HCT116 (cell line): ENCODE measurements around the gene IRAK2. TPM values are rescaled to one million over a fixed set of nuclear protein-coding genes. Genes with fewer than 3 reads are reported as not detected.

Experiments
- ATAC-seq: fragments of 200-7000 bp; cut with Tn5 transposase; 2 replicates; pipeline ENCODE4 v1.9.1; 2020; ENCODE audit warnings: mild to moderate bottlenecking, moderate library complexity
- BruUV-seq: library from RNA; stranded (reverse); fragments of 400-500 nt; replicated peaks from 2 replicates; lab custom pipeline; 2021; lab: Mats Ljungman, UMichigan
- CTCF ChIA-PET: fragments of 300-600 bp; sonication (Branson Sonifier 250); formaldehyde crosslinking; loops from one replicate; lab custom pipeline; 2021; ENCODE audit warnings: antibody characterized with exemption; lab: Charles Lee
- POLR2A ChIA-PET: fragments of 300-600, 350-600 bp; sonication (Branson Sonifier 250); formaldehyde crosslinking; loops from one replicate; lab custom pipeline; 2021; ENCODE audit warnings: antibody characterized with exemption; lab: Charles Lee
- RAD21 ChIA-PET, 2 experiments: fragments of 300-600 bp; sonication (Branson Sonifier 250); formaldehyde crosslinking; loops; one replicate each; lab custom pipeline; 2023; ENCODE audit warnings: low total read pairs in 2 of 2; ENCODE audit not compliant: uncharacterized antibody in 2 of 2, unreplicated experiment in 2 of 2, low non-redundant PET in 1 of 2; lab: Charles Lee
- DNase-seq: peaks from one replicate; pipeline ENCODE4 v3.0.0-alpha.2; 2010; ENCODE audit warnings: low read depth, low spot score
- H2AFZ ChIP-seq: fragments of 200-600 bp; shearing (Covaris generic), sonication (generic); 2 replicates; pipeline ENCODE4 v1.6.1; 2017; ENCODE audit warnings: low read depth, mixed run types, mixed read lengths, antibody characterized with exemption, low read length; ENCODE audit not compliant: poor library complexity, severe bottlenecking
- H3K27ac ChIP-seq: 2 replicates; pipeline ENCODE4 v1.5.1; 2012; ENCODE audit warnings: low read depth, low read length
- H3K27me3 ChIP-seq: fragments of 200-600 bp; sonication (generic); 2 replicates; pipeline ENCODE4 v1.6.1; 2016; ENCODE audit warnings: mixed run types, low read length, mixed read lengths; ENCODE audit not compliant: insufficient read depth
- H3K36me3 ChIP-seq, 2 experiments: fragments of 200-500 bp in 1 of 2; fragments of 200-600 bp in 1 of 2; sonication (Bioruptor generic) in 1 of 2; sonication (generic) in 1 of 2; 2 replicates each; pipeline versions ENCODE4 v1.5.1 to v1.6.1; 2014 to 2016; ENCODE audit warnings: low read length in 2 of 2, inconsistent platforms in 1 of 2, mixed read lengths in 1 of 2, mixed run types in 1 of 2; ENCODE audit not compliant: insufficient read depth in 2 of 2, control insufficient read depth in 1 of 2
- H3K4me1 ChIP-seq, 2 experiments: fragments of 200-600 bp in 1 of 2; sonication (generic) in 1 of 2; 2 replicates each; pipeline versions ENCODE4 v1.5.1 to v1.6.1; 2012 to 2017; ENCODE audit warnings: low read length in 2 of 2, inconsistent platforms in 1 of 2, mild to moderate bottlenecking in 1 of 2, mixed read lengths in 1 of 2, mixed run types in 1 of 2, moderate library complexity in 1 of 2; ENCODE audit not compliant: insufficient read depth in 2 of 2, control insufficient read depth in 1 of 2
- H3K4me2 ChIP-seq: fragments of 200-600 bp; sonication (generic); 2 replicates; pipeline ENCODE4 v1.6.1; 2017; ENCODE audit warnings: mixed run types, low read length, mixed read lengths
- H3K4me3 ChIP-seq, 2 experiments: fragments of 200-600 bp in 1 of 2; sonication (generic) in 1 of 2; replicated peaks in 1 of 2; 2 replicates each; pipeline ENCODE4 v1.5.1; 2011 to 2016; ENCODE audit warnings: low read length in 2 of 2, control low read depth in 1 of 2, low read depth in 1 of 2, mild to moderate bottlenecking in 1 of 2, mixed read lengths in 1 of 2, mixed run types in 1 of 2
- H3K79me2 ChIP-seq: fragments of 200-600 bp; sonication (generic); 2 replicates; pipeline ENCODE4 v1.6.1; 2017; ENCODE audit warnings: mild to moderate bottlenecking, mixed run types, low read length, moderate library complexity, mixed read lengths; ENCODE audit not compliant: insufficient read depth
- H3K9ac ChIP-seq: fragments of 200-600 bp; sonication (generic); 2 replicates; pipeline ENCODE4 v1.6.1; 2016; ENCODE audit warnings: low read length, mixed read lengths
- H3K9me2 ChIP-seq: fragments of 200-600 bp; sonication (generic), shearing (Covaris generic); 2 replicates; pipeline ENCODE4 v1.6.1; 2017; ENCODE audit warnings: mixed run types, mild to moderate bottlenecking, moderate library complexity; ENCODE audit not compliant: insufficient read depth
- H3K9me3 ChIP-seq, 2 experiments: fragments of 200-500 bp in 1 of 2; fragments of 200-600 bp in 1 of 2; sonication (Bioruptor generic) in 1 of 2; sonication (generic) in 1 of 2; 2 replicates each; pipeline ENCODE4 v1.6.1; 2014 to 2017; ENCODE audit warnings: low read length in 2 of 2, mixed read lengths in 2 of 2, inconsistent platforms in 1 of 2, low read depth in 1 of 2, mild to moderate bottlenecking in 1 of 2, mixed run types in 1 of 2, moderate library complexity in 1 of 2; ENCODE audit not compliant: control insufficient read depth in 1 of 2, insufficient read depth in 1 of 2
- H4K20me1 ChIP-seq: fragments of 200-600 bp; sonication (generic), shearing (Covaris generic); 2 replicates; pipeline ENCODE4 v1.6.1; 2017; ENCODE audit warnings: mixed run types, mild to moderate bottlenecking, moderate library complexity; ENCODE audit not compliant: insufficient read depth
- CBX3 ChIP-seq: IDR thresholded peaks from 2 replicates; pipeline ENCODE4 v1.6.1; 2012; ENCODE audit warnings: low read depth
- EZH2phosphoT487 ChIP-seq: fragments of 200-600 bp; IDR thresholded peaks from 2 replicates; pipeline ENCODE4 v1.6.1; 2018; ENCODE audit warnings: antibody characterized with exemption, borderline replicate concordance
- SRF ChIP-seq: IDR thresholded peaks from 2 replicates; pipeline ENCODE4 v1.6.1; 2012; ENCODE audit warnings: low read depth
- intact Hi-C: fragments of 100-400 bp; cut with micrococcal nuclease; formaldehyde crosslinking; loops from 2 replicates; pipeline ENCODE4 v1.10.0; 2022
- total RNA-seq: library from RNA; stranded (reverse); gene quantifications from one replicate; pipeline ENCODE4 v1.2.1, GENCODE V29; 2021; ENCODE audit not compliant: unreplicated experiment
- TF ChIP-seq, protein P1 (sequence below): IDR thresholded peaks from 2 replicates; pipeline ENCODE4 v1.6.1; 2011; ENCODE audit warnings: mild to moderate bottlenecking, low read length, moderate library complexity; ENCODE audit not compliant: insufficient replicate concordance; ENCODE audit errors: extremely low read depth
- TF ChIP-seq, protein P2 (sequence below): IDR thresholded peaks from 2 replicates; pipeline ENCODE4 v1.6.1; 2012; ENCODE audit warnings: low read depth

The IRAK2 gene
- total RNA-seq, 1 experiment from 2014 or later: 3.6 TPM

DNA sequence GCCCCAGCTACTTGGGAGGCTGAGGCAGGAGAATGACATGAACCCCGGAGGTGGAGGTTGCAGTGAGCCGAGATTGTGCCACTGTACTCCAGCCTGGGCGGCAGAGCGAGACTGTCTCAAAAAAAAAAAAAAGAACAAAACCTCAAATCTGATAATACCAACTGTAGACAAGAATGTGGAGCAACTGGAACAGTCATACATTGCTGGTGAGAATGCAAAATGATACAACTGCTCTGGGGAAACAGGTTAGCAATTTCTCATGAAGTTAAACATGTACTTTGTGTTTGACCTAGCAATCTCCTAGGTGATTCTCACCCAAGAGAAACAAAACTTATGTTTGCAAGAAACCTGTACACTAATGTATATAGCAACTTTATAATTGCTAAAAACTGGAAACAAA lies 27.5 kb upstream of the IRAK2 start:
- intact Hi-C loops: no loop called here
- RAD21 ChIA-PET: no interaction called here
- DNase-seq: no peak
- no peaks in the 10 kb centered on the region for H3K9me3 ChIP-seq
- H3K9ac ChIP-seq: no peak overlapping the region
- ATAC-seq: no peak
- H3K4me2 ChIP-seq: no peak overlapping the region
- peaks cover 4 to 7% of the 10 kb centered on the region in 2 experiments; a peak in 3 of 4 replicates for H3K4me1 ChIP-seq
- no peak overlapping the region for H3K4me3 ChIP-seq
- no peaks in the 10 kb centered on the region for H3K27me3 ChIP-seq
- no peaks in the 10 kb centered on the region for H3K36me3 ChIP-seq
- BruUV-seq: no TSS peak
- TF ChIP-seq, protein P1, sequence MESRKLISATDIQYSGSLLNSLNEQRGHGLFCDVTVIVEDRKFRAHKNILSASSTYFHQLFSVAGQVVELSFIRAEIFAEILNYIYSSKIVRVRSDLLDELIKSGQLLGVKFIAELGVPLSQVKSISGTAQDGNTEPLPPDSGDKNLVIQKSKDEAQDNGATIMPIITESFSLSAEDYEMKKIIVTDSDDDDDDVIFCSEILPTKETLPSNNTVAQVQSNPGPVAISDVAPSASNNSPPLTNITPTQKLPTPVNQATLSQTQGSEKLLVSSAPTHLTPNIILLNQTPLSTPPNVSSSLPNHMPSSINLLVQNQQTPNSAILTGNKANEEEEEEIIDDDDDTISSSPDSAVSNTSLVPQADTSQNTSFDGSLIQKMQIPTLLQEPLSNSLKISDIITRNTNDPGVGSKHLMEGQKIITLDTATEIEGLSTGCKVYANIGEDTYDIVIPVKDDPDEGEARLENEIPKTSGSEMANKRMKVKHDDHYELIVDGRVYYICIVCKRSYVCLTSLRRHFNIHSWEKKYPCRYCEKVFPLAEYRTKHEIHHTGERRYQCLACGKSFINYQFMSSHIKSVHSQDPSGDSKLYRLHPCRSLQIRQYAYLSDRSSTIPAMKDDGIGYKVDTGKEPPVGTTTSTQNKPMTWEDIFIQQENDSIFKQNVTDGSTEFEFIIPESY: no peak
- no peak for TF ChIP-seq CBX3
- TF ChIP-seq EZH2phosphoT487: no peak
- TF ChIP-seq, protein P2, sequence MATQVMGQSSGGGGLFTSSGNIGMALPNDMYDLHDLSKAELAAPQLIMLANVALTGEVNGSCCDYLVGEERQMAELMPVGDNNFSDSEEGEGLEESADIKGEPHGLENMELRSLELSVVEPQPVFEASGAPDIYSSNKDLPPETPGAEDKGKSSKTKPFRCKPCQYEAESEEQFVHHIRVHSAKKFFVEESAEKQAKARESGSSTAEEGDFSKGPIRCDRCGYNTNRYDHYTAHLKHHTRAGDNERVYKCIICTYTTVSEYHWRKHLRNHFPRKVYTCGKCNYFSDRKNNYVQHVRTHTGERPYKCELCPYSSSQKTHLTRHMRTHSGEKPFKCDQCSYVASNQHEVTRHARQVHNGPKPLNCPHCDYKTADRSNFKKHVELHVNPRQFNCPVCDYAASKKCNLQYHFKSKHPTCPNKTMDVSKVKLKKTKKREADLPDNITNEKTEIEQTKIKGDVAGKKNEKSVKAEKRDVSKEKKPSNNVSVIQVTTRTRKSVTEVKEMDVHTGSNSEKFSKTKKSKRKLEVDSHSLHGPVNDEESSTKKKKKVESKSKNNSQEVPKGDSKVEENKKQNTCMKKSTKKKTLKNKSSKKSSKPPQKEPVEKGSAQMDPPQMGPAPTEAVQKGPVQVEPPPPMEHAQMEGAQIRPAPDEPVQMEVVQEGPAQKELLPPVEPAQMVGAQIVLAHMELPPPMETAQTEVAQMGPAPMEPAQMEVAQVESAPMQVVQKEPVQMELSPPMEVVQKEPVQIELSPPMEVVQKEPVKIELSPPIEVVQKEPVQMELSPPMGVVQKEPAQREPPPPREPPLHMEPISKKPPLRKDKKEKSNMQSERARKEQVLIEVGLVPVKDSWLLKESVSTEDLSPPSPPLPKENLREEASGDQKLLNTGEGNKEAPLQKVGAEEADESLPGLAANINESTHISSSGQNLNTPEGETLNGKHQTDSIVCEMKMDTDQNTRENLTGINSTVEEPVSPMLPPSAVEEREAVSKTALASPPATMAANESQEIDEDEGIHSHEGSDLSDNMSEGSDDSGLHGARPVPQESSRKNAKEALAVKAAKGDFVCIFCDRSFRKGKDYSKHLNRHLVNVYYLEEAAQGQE: no peak
- TF ChIP-seq SRF: no peak
- no peaks in the 10 kb centered on the region for H3K9me2 ChIP-seq
- peaks cover 4% of the 10 kb centered on the region for H3K79me2 ChIP-seq
- no peak overlapping the region for H2AFZ ChIP-seq
- H3K27ac ChIP-seq: no peak overlapping the region
- no peaks in the 10 kb centered on the region for H4K20me1 ChIP-seq
- POLR2A ChIA-PET: no interaction called here
- CTCF ChIA-PET: no interaction called here
